Esophagus (tissue), 2 donors: Measurements from ENCODE around the gene CAMK2G. TPM values are rescaled to one million over a fixed set of nuclear protein-coding genes. Genes with fewer than 3 reads are reported as not detected.
A peak's percentile ranks its signal among the peaks of the same experiment; 100 is the strongest.

ENCODE experiments used
- H3K27ac ChIP-seq, 2 donors: one replicate each; pipeline ENCODE4 v1.5.1; 2013; ENCODE audit warnings: low read depth in 2 of 2, mild to moderate bottlenecking in 2 of 2, inconsistent platforms in 1 of 2, low read length in 1 of 2, moderate library complexity in 1 of 2
- H3K27me3 ChIP-seq, 2 donors: one replicate each; pipeline ENCODE4 v1.6.1; 2013; ENCODE audit warnings: low read length in 2 of 2, control low read depth in 1 of 2, mild to moderate bottlenecking in 1 of 2; ENCODE audit not compliant: insufficient read depth in 2 of 2, control insufficient read depth in 1 of 2
- H3K36me3 ChIP-seq, 2 donors: one replicate each; pipeline ENCODE4 v1.6.1; 2013; ENCODE audit warnings: low read length in 1 of 2; ENCODE audit not compliant: control insufficient read depth in 2 of 2, insufficient read depth in 2 of 2
- H3K4me1 ChIP-seq, 2 donors: one replicate each; pipeline ENCODE4 v1.6.1; 2013; ENCODE audit warnings: low read length in 1 of 2; ENCODE audit not compliant: control insufficient read depth in 2 of 2, insufficient read depth in 2 of 2
- H3K4me3 ChIP-seq, 2 donors: one replicate each; pipeline ENCODE4 v1.5.1; 2013; ENCODE audit warnings: low read length in 2 of 2, mild to moderate bottlenecking in 2 of 2, low read depth in 1 of 2, moderate library complexity in 1 of 2
- H3K9me3 ChIP-seq, 2 donors: one replicate each; pipeline ENCODE4 v1.6.1; 2013; ENCODE audit warnings: mild to moderate bottlenecking in 2 of 2, low read depth in 1 of 2, low read length in 1 of 2, moderate library complexity in 1 of 2; ENCODE audit not compliant: control insufficient read depth in 2 of 2, insufficient read depth in 1 of 2
- WGBS, 2 donors: extraction: QIAGEN DNeasy Blood & Tissue Kit; methylation state at CpG; one replicate each; pipeline ENCODE4 v1.1.7; 2013; 5-methylcytosine and 5-hydroxymethylcytosine counted together
- polyA plus RNA-seq, 2 donors: library from polyadenylated mRNA; stranded (reverse); fragments of 200-250 nt; gene quantifications; one replicate each; pipeline ENCODE4 v1.2.3, GENCODE V29; 2013
- donor health status: healthy with polysubstance abuse.
- donor health status: Bipolar disorder and iron deficiency.

The CAMK2G gene
- polyA plus RNA-seq, 2 donors = 16.1 to 25.3 TPM

- H3K27me3 ChIP-seq = no peaks in the 10 kb centered on the region
- H3K27ac ChIP-seq = no peak overlapping the region
- no peaks in the 10 kb centered on the region for H3K9me3 ChIP-seq
- peaks cover 8 to 20% of the 10 kb centered on the region in 2 donors for H3K36me3 ChIP-seq
- H3K4me1 ChIP-seq = peaks cover 8 to 21% of the 10 kb centered on the region in 2 donors
- 81 to 82% methylated on average over 7 of the region's 7 CpGs for WGBS, 2 donors
- no peak overlapping the region for H3K4me3 ChIP-seq
These were observed 51.0 kb downstream of the CAMK2G start for GRCh38 chr10:73823391-73823790.

DNA sequence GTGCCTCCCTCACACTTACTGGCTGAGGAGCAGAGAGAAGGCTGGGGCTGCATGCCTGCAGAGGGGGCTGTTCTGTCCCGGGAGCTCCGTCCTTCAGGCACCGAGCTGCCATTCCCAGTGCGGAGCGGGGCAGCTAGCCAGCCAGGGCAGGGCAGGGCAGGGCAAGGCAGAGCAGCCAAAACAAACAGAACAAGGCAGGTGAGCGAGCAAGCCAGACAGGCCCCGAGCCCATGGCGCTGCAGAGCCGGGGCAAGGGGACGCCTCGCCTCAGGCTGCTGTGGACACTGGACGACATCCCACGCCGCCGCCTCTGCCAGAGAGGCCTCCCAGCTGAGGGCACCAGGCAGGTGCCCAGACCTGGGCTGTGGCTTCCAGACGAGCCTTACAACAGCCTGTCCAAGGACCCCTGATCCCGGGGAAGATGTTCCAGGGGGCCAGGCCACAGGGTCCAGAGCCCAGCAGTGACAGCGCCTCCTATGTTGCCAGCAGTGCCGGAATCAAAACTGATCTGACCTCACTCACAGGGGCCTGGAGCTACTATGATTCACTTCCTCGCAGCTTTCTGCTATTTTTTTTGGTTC is 54.8 kb downstream of the CAMK2G start:
- peaks cover 7 to 10% of the 10 kb centered on the region in 2 donors for H3K36me3 ChIP-seq
- 45 to 52% methylated on average over 20 of the region's 20 CpGs for WGBS, 2 donors
- peak overlapping the region; percentile 24 to 81 for H3K27ac ChIP-seq

GRCh38 chr10:73819081-73819480 is 55.3 kb downstream of the CAMK2G start:
- Histone ChIP-seq H3K36me3 (peaks cover 7 to 10% of the 10 kb centered on the region in 2 donors), H3K27me3 (no peaks in the 10 kb centered on the region), H3K4me3 (no peak overlapping the region), H3K9me3 (no peaks in the 10 kb centered on the region), H3K27ac (peak overlapping the region in 1 of 2 donors; percentile 81), H3K4me1 (peaks cover 8 to 22% of the 10 kb centered on the region in 2 donors)
- 64 to 66% methylated on average over 5 of the region's 5 CpGs for WGBS, 2 donors

More for the DNA sequence above, 54.8 kb downstream of the CAMK2G start:
- peaks cover 8 to 22% of the 10 kb centered on the region in 2 donors for H3K4me1 ChIP-seq
- no peaks in the 10 kb centered on the region for H3K27me3 ChIP-seq
- no peaks in the 10 kb centered on the region for H3K9me3 ChIP-seq
- H3K4me3 ChIP-seq = no peak overlapping the region

DNA sequence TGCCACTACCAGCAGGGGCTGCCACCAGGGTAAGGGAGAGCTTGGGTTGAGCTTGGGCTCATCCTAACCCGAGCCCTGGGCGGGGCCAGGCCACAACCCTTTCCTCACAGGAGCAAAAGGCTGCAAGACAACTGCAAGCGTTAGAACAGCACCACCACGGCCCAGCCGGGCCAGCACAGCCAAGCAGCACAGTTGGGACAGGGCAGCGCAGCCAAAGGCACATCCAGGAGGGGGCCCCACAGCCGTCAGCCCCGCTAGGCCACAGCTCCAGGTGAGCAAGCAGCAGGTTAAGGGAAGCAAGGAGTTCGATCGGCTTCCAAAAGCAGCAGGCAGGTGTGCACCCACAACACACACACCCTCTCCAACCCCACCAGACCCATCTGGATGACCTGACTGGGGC is 56.0 kb downstream of the CAMK2G start:
- peak overlapping the region in 1 of 2 donors; percentile 27 for H3K27ac ChIP-seq
- H3K4me1 ChIP-seq = peaks cover 8 to 22% of the 10 kb centered on the region in 2 donors
- 68 to 73% methylated on average over 10 of the region's 10 CpGs for WGBS, 2 donors
- H3K4me3 ChIP-seq = no peak overlapping the region
- H3K9me3 ChIP-seq = no peaks in the 10 kb centered on the region
- peaks cover 5 to 12% of the 10 kb centered on the region in 2 donors for H3K36me3 ChIP-seq
- H3K27me3 ChIP-seq = no peaks in the 10 kb centered on the region

DNA sequence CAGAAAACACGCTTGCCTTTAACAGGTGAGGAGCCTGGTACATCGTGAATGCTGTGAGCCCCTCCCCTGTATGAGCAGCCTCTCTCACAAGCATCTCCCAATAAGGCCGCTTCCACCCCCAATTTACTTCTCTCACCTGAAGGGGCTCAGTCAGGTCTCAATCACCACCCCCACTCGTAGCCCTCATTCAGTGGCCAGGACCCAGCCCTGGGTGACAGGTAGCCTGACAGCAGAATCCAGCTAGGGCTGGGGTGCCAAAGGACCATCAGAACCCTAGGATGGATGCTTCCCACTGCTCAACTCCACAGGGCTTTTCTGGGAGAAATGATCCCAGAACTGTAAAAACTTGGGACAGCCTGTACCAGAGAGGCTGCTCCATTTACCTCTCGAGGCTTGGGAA is 56.5 kb downstream of the CAMK2G start:
- peak overlapping the region in 1 of 2 donors; percentile 27 for H3K27ac ChIP-seq
- no peaks in the 10 kb centered on the region for H3K27me3 ChIP-seq
- WGBS, 2 donors = 86 to 87% methylated on average over 5 of the region's 5 CpGs
- H3K4me1 ChIP-seq = peaks cover 8 to 22% of the 10 kb centered on the region in 2 donors
- no peak overlapping the region for H3K4me3 ChIP-seq
- H3K9me3 ChIP-seq = no peaks in the 10 kb centered on the region
- peaks cover 5 to 12% of the 10 kb centered on the region in 2 donors for H3K36me3 ChIP-seq

- Histone ChIP-seq H3K27ac (no peak overlapping the region), H3K9me3 (no peaks in the 10 kb centered on the region), H3K4me1 (peaks cover 8 to 24% of the 10 kb centered on the region in 2 donors), H3K4me3 (no peak overlapping the region), H3K27me3 (no peaks in the 10 kb centered on the region), H3K36me3 (peaks cover 5 to 12% of the 10 kb centered on the region in 2 donors)
- WGBS, 2 donors = 74 to 78% methylated on average over 10 of the region's 10 CpGs
These were observed 57.2 kb downstream of the CAMK2G start for GRCh38 chr10:73816917-73817729.

- H3K27ac ChIP-seq = no peak overlapping the region
- no peaks in the 10 kb centered on the region for H3K9me3 ChIP-seq
- H3K36me3 ChIP-seq = peaks cover 5 to 12% of the 10 kb centered on the region in 2 donors
- H3K4me1 ChIP-seq = peaks cover 8 to 24% of the 10 kb centered on the region in 2 donors
- H3K4me3 ChIP-seq = no peak overlapping the region
- no peaks in the 10 kb centered on the region for H3K27me3 ChIP-seq
These were observed 58.7 kb downstream of the CAMK2G start for GRCh38 chr10:73815719-73816030.

DNA sequence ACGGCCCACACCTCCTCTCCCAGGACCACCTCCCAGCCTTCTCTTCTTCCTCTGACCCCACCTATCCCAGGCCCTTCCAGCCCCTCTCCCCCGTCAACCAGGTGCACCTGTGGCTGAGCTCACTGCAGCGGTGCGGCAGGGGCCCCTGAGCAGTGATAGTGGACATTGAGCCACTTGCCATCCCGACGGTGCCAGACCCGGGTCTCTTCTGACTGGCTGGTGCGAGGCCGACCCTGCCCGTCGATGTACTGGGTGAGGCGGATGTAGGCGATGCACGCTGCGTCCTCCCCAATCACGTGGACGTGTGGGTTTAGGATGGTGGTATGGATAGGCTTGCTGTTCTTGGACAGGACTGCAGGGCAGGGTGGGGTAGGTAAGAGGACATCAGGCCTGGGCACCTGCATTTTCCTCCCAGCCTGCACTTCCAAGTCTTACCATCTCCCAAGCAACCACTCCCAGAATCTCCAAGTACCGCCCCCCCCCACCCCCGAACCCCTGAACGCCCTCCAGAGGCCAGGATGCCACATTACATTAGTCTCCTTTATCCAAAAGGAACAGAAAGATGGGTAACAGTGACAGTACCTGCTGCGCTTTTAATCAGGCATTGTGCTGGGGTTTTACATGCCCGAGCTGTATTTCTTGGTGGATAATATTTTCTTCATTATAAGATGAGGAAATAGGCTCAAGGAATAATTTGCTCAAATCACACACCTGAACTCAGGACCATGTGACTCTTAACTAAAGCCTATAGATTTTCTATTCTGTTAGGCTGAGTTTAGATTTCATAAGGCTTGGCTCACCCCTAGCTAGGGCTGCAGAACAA is 59.2 kb downstream of the CAMK2G start:
- WGBS, 2 donors = 79 to 81% methylated on average over 22 of the region's 22 CpGs
- no peak overlapping the region for H3K27ac ChIP-seq
- H3K4me1 ChIP-seq = peaks cover 8 to 24% of the 10 kb centered on the region in 2 donors
- H3K4me3 ChIP-seq = no peak overlapping the region
- H3K9me3 ChIP-seq = no peaks in the 10 kb centered on the region
- peaks cover 5 to 12% of the 10 kb centered on the region in 2 donors for H3K36me3 ChIP-seq
- H3K27me3 ChIP-seq = no peaks in the 10 kb centered on the region

GRCh38 chr10:73814276-73814895 is 60.0 kb downstream of the CAMK2G start:
- Histone ChIP-seq H3K4me1 (peaks cover 4 to 16% of the 10 kb centered on the region in 2 donors), H3K27ac (no peak overlapping the region), H3K4me3 (no peak overlapping the region), H3K36me3 (peaks cover 5 to 12% of the 10 kb centered on the region in 2 donors), H3K27me3 (no peaks in the 10 kb centered on the region), H3K9me3 (no peaks in the 10 kb centered on the region)
- 74 to 83% methylated on average over 13 of the region's 13 CpGs for WGBS, 2 donors
